Activated CD4-positive, alpha-beta memory T cell treated with anti-CD3 and anti-CD28 coated beads, Interleukin-2, amount 10 ng/mL, durations not matched to agents 7 days and 5 days (primary cell): ENCODE results near the gene BCL2L1. TPM values are rescaled to one million over a fixed set of nuclear protein-coding genes. Genes with fewer than 3 reads are reported as not detected.

ENCODE experiments used
- CTCF ChIA-PET: fragments of 350-600 bp; sonication (Branson Sonifier 250); formaldehyde crosslinking; loops from one replicate; lab custom pipeline; 2021; ENCODE audit warnings: antibody characterized with exemption, inconsistent platforms; lab: Charles Lee
- POLR2A ChIA-PET: fragments of 350-600 bp; sonication (Branson Sonifier 250); formaldehyde crosslinking; loops from one replicate; lab custom pipeline; 2021; ENCODE audit warnings: antibody characterized with exemption; lab: Charles Lee
- DNase-seq: peaks from one replicate; pipeline ENCODE4 v3.0.0-alpha.2; 2020
- H3K27ac Mint-ChIP-seq: one replicate; pipeline ENCODE4 v1.8.0; 2021; ENCODE audit warnings: mild to moderate bottlenecking, mixed read lengths
- H3K27me3 Mint-ChIP-seq: one replicate; pipeline ENCODE4 v1.8.0; 2021; ENCODE audit warnings: mixed read lengths
- H3K36me3 Mint-ChIP-seq: one replicate; pipeline ENCODE4 v1.8.0; 2021; ENCODE audit warnings: low read depth, mixed read lengths
- H3K4me1 Mint-ChIP-seq: one replicate; pipeline ENCODE4 v1.8.0; 2021; ENCODE audit warnings: mixed read lengths
- H3K4me3 Mint-ChIP-seq: one replicate; pipeline ENCODE4 v1.8.0; 2021; ENCODE audit warnings: mild to moderate bottlenecking, mixed read lengths
- H3K9me3 Mint-ChIP-seq: one replicate; pipeline ENCODE4 v1.8.0; 2021; ENCODE audit warnings: mixed read lengths
- total RNA-seq, 2 experiments: library from RNA; stranded (reverse); gene quantifications; one replicate each; pipeline ENCODE4 v1.2.3, GENCODE V29; 2021

Gene BCL2L1
- total RNA-seq, 2 experiments from 2014 or later: 67.7 to 72.5 TPM

GRCh38 chr20:31721408-31722256, 1.0 kb downstream of the BCL2L1 start:
- peak; percentile 37 for DNase-seq
- no peaks in the 10 kb centered on the region for H3K9me3 Mint-ChIP-seq
- H3K27me3 Mint-ChIP-seq: no peaks in the 10 kb centered on the region
- ChIA-PET CTCF (interaction anchor here (0.7 to 10.8 kb wide), 15 partner anchors 13 to 159 kb away, joined by 3 to 609 read pairs (median 10); partner anchors contain the start of gene TPX2), POLR2A (interaction anchor here (1.0 to 10.4 kb wide), 16 partner anchors 8 to 149 kb away, joined by 3 to 213 read pairs (median 10); partner anchors contain the start of gene TPX2)
- H3K27ac Mint-ChIP-seq: peak overlapping the region; percentile 97
- H3K4me1 Mint-ChIP-seq: peaks cover 45% of the 10 kb centered on the region
- peak overlapping the region; percentile 95 for H3K4me3 Mint-ChIP-seq
- peaks cover 60% of the 10 kb centered on the region for H3K36me3 Mint-ChIP-seq

GRCh38 chr20:31720486-31721407, 1.9 kb downstream of the BCL2L1 start:
- Mint-ChIP-seq H3K4me1 (peaks cover 54% of the 10 kb centered on the region), H3K27ac (peak overlapping the region; percentile 97), H3K36me3 (peaks cover 69% of the 10 kb centered on the region), H3K4me3 (peak overlapping the region; percentile 95), H3K27me3 (no peaks in the 10 kb centered on the region), H3K9me3 (no peaks in the 10 kb centered on the region)
- ChIA-PET CTCF (interaction anchor here (0.9 to 10.8 kb wide), 12 partner anchors 14 to 87 kb away, joined by 3 to 609 read pairs (median 7); partner anchors contain the start of gene TPX2), POLR2A (interaction anchor here (1.0 to 10.4 kb wide), 13 partner anchors 11 to 118 kb away, joined by 3 to 213 read pairs (median 14); partner anchors contain the start of gene TPX2)
- DNase-seq: peak; percentile 39

DNA sequence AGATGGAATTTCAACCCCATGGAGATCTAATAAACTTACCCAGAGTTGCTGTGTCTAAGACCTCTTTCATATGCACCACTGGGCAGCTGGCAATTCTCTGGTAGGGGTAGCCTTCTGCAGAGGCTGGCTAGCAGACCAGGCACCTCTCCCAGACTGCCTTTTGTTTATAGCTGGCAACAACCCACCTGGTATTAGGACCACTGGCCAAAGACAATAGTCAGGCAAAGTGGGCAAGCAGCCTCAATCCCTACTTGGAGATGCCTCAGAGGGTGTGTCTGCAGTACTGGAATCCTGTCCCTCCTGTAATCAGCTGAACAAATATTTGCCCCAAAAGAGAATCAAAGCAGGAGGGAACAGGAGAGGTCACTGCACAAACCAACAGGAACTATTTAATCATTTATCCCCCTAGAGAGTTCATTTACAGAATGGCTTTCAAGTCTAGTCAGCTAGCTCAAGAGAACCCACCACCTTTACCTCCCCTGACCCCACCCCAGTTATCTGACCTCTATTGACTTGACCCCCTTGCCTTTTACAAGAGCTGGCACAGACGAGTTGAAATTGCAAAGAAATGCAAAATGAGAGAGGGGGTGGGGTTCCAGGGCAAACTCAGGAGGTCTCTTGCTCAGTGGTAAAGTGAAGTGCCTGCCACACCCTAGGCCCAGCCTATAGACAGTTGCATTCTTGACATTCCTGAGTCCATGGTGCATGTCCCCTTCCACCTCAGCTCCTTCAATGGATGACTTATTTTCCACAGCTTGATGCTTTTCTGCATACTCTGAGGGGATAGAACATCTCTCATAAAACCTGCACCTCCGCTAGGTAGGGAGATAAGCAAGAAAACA, 2.8 kb downstream of the BCL2L1 start:
- H3K27me3 Mint-ChIP-seq: no peaks in the 10 kb centered on the region
- ChIA-PET CTCF (interaction anchor here (0.9 to 10.8 kb wide), 11 partner anchors 13 to 107 kb away, joined by 3 to 609 read pairs (median 5); partner anchors contain the start of gene TPX2), POLR2A (interaction anchor here (1.0 to 10.4 kb wide), 8 partner anchors 10 to 117 kb away, joined by 3 to 213 read pairs (median 12); partner anchors contain the start of gene TPX2)
- H3K4me1 Mint-ChIP-seq: peaks cover 61% of the 10 kb centered on the region
- no peak for DNase-seq
- peak overlapping the region; percentile 97 for H3K27ac Mint-ChIP-seq
- H3K9me3 Mint-ChIP-seq: no peaks in the 10 kb centered on the region
- H3K4me3 Mint-ChIP-seq: peak overlapping the region; percentile 95
- peaks cover 76% of the 10 kb centered on the region for H3K36me3 Mint-ChIP-seq

- Mint-ChIP-seq H3K36me3 (peaks cover 81% of the 10 kb centered on the region), H3K4me3 (peak overlapping the region; percentile 95), H3K27me3 (no peaks in the 10 kb centered on the region), H3K9me3 (no peaks in the 10 kb centered on the region), H3K4me1 (peaks cover 65% of the 10 kb centered on the region), H3K27ac (peak overlapping the region; percentile 97)
- ChIA-PET POLR2A (interaction anchor here (2.3 to 10.4 kb wide), 6 partner anchors 9 to 57 kb away, joined by 8 to 213 read pairs (median 16); partner anchors contain the start of gene TPX2), CTCF (interaction anchor here (0.6 to 10.8 kb wide), 8 partner anchors 13 to 106 kb away, joined by 3 to 609 read pairs (median 5); no protein-coding TSS in a partner anchor)
- no peak for DNase-seq
Observed at GRCh38 chr20:31718952-31719643, 3.6 kb downstream of the BCL2L1 start.

DNA sequence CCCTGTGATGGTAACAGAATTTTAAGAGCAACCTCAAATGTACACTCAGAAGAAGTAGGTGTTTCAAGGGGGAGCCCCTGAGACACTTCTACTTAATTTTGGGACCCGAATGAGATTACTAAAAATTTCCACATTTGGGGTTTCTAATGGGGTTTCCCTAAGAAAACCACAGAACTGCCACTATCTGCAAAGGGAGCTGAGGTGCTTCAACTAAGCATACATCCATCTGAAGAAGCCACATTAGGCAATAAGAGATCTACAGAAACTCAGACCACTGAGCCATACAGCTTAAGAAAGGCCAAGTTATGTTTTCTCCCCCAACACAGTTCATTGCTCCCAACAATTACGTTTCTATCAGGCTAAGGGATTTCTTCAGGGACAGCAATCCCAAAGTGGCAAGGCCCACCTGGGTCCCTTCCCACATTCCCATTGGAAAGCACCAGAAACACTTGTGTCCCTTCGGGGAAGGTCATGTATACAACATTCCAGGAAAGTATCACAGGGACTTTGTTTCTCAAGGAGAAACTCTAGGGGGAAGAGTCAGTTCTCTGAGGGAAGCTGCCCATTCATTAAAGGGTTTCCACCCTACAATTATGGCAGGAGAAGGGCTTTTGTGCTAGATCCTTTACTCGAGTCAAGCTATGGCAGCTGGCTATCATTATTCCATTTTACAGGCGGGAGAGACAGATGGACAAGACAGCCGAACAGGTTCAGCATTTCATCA, 5.0 kb downstream of the BCL2L1 start:
- peak overlapping the region; percentile 95 for H3K4me3 Mint-ChIP-seq
- no peaks in the 10 kb centered on the region for H3K9me3 Mint-ChIP-seq
- CTCF ChIA-PET: interaction anchor here (1.3 to 10.8 kb wide), 3 partner anchors 41 to 105 kb away, joined by 10 to 609 read pairs (median 17); no protein-coding TSS in a partner anchor

GRCh38 chr20:31716818-31717477, 5.7 kb downstream of the BCL2L1 start:
- no peak for DNase-seq
- ChIA-PET CTCF (interaction anchor here (1.0 to 10.8 kb wide), 6 partner anchors 11 to 104 kb away, joined by 3 to 609 read pairs (median 8); no protein-coding TSS in a partner anchor), POLR2A (interaction anchor here (0.9 to 10.4 kb wide), 7 partner anchors 9 to 55 kb away, joined by 3 to 213 read pairs (median 5); no protein-coding TSS in a partner anchor)
- no peaks in the 10 kb centered on the region for H3K27me3 Mint-ChIP-seq
- H3K4me1 Mint-ChIP-seq: peaks cover 83% of the 10 kb centered on the region
- peak overlapping the region; percentile 79 for H3K27ac Mint-ChIP-seq
- peak overlapping the region; percentile 95 for H3K4me3 Mint-ChIP-seq
- no peaks in the 10 kb centered on the region for H3K9me3 Mint-ChIP-seq
- peaks cover 90% of the 10 kb centered on the region for H3K36me3 Mint-ChIP-seq

More for the DNA sequence above, 5.0 kb downstream of the BCL2L1 start:
- DNase-seq: no peak
- Mint-ChIP-seq H3K27me3 (no peaks in the 10 kb centered on the region), H3K36me3 (peaks cover 91% of the 10 kb centered on the region), H3K4me1 (peaks cover 76% of the 10 kb centered on the region), H3K27ac (peak overlapping the region; percentile 79)
- POLR2A ChIA-PET: interaction anchor here (0.9 to 10.4 kb wide), 6 partner anchors 9 to 55 kb away, joined by 3 to 213 read pairs (median 7); no protein-coding TSS in a partner anchor

- H3K27ac Mint-ChIP-seq: peak overlapping the region; percentile 79
- no peaks in the 10 kb centered on the region for H3K27me3 Mint-ChIP-seq
- peaks cover 89% of the 10 kb centered on the region for H3K36me3 Mint-ChIP-seq
- ChIA-PET CTCF (interaction anchor here (1.0 to 10.8 kb wide), 4 partner anchors 10 to 82 kb away, joined by 3 to 609 read pairs (median 5); no protein-coding TSS in a partner anchor), POLR2A (interaction anchor here (1.3 to 10.4 kb wide), 6 partner anchors 12 to 54 kb away, joined by 3 to 213 read pairs (median 6); no protein-coding TSS in a partner anchor)
- H3K9me3 Mint-ChIP-seq: no peaks in the 10 kb centered on the region
- H3K4me3 Mint-ChIP-seq: peak overlapping the region; percentile 95
- no peak for DNase-seq
- peaks cover 88% of the 10 kb centered on the region for H3K4me1 Mint-ChIP-seq
Observed at GRCh38 chr20:31716351-31716750, 6.3 kb downstream of the BCL2L1 start.

- ChIA-PET CTCF (interaction anchor here (1.0 to 10.8 kb wide), 4 partner anchors 10 to 82 kb away, joined by 3 to 609 read pairs (median 5); no protein-coding TSS in a partner anchor), POLR2A (interaction anchor here (1.3 to 10.4 kb wide), 4 partner anchors 11 to 53 kb away, joined by 3 to 213 read pairs (median 105); no protein-coding TSS in a partner anchor)
- Mint-ChIP-seq H3K4me1 (peaks cover 94% of the 10 kb centered on the region), H3K36me3 (peaks cover 86% of the 10 kb centered on the region), H3K4me3 (no peak overlapping the region), H3K27me3 (no peaks in the 10 kb centered on the region), H3K27ac (peak overlapping the region; percentile 59), H3K9me3 (no peaks in the 10 kb centered on the region)
- DNase-seq: no peak
Observed at GRCh38 chr20:31715766-31716165, 6.9 kb downstream of the BCL2L1 start.

- no peak overlapping the region for H3K4me3 Mint-ChIP-seq
- DNase-seq: no peak
- H3K4me1 Mint-ChIP-seq: peaks cover 90% of the 10 kb centered on the region
- CTCF ChIA-PET: interaction anchor here (1.2 to 4.0 kb wide), 3 partner anchors 10 to 80 kb away, joined by 3 to 22 read pairs (median 3); no protein-coding TSS in a partner anchor
- no peaks in the 10 kb centered on the region for H3K27me3 Mint-ChIP-seq
- no peaks in the 10 kb centered on the region for H3K9me3 Mint-ChIP-seq
- peak overlapping the region; percentile 34 for H3K27ac Mint-ChIP-seq
- POLR2A ChIA-PET: interaction anchor here (1.1 to 1.5 kb wide), 3 partner anchors 8 to 111 kb away, joined by 3 to 6 read pairs (median 5); partner anchors contain the start of gene BCL2L1
- H3K36me3 Mint-ChIP-seq: peaks cover 77% of the 10 kb centered on the region
Observed at GRCh38 chr20:31713312-31714273, 9.1 kb downstream of the BCL2L1 start.
